NCI-H2227 treated with DMSO at 0.1 percent for 48 hours (cell line): Measurements from ENCODE around the gene PCBD2.

Source experiments
- DNase-seq: peaks from one replicate; lab custom pipeline; 2025; lab: John Stamatoyannopoulos, UW

Gene PCBD2

DNA sequence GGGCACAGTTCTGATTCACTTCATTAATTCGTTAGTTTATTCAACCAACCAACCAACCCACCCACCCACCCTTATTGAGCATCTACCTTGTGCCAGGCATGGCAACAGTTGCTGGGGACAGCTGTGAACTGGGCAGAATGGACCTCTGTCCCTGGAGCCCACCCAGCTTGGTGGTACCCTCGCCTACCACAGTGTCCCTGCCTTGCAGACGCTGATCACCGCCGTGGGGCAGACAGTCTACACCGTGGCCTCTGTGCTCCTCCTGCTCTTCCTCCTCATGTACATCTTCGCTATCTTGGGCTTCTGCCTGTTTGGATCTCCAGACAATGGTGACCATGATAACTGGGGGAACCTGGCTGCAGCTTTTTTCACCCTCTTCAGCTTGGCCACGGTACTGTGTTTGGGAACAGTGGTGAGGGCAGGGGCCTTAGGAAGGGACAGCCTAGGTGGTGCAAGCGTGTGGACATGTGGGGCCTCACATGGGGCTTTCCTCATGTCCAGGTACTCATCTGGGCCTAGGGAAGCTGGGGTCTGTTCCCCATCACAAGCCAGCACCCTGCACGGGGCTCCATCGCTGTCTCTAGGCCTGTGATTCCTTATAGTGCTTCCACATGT, 102.9 kb downstream of the PCBD2 start:
- DNase-seq: no peak

DNA sequence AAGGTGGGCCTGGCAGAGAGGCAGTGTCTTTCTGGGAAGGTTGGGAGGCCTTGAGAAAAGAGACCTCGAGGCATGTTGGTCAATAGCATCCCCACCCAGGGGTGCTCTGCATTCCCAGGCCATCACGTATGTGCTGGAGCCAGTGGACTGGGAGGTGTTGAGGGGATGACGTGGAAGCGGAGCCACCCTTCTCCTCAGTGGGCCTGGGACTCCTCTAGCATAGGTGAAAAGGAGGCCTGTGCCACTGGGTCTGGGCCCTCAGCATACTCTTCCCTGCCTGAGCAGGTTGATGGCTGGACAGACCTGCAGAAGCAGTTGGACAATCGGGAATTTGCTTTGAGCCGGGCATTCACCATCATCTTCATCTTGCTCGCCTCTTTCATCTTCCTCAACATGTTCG, 103.6 kb downstream of the PCBD2 start:
- no peak for DNase-seq

- DNase-seq: no peak
Observed at GRCh38 chr5:135008981-135009735, 104.2 kb downstream of the PCBD2 start.

GRCh38 chr5:135009736-135010501, 105.0 kb downstream of the PCBD2 start:
- DNase-seq: no peak

DNA sequence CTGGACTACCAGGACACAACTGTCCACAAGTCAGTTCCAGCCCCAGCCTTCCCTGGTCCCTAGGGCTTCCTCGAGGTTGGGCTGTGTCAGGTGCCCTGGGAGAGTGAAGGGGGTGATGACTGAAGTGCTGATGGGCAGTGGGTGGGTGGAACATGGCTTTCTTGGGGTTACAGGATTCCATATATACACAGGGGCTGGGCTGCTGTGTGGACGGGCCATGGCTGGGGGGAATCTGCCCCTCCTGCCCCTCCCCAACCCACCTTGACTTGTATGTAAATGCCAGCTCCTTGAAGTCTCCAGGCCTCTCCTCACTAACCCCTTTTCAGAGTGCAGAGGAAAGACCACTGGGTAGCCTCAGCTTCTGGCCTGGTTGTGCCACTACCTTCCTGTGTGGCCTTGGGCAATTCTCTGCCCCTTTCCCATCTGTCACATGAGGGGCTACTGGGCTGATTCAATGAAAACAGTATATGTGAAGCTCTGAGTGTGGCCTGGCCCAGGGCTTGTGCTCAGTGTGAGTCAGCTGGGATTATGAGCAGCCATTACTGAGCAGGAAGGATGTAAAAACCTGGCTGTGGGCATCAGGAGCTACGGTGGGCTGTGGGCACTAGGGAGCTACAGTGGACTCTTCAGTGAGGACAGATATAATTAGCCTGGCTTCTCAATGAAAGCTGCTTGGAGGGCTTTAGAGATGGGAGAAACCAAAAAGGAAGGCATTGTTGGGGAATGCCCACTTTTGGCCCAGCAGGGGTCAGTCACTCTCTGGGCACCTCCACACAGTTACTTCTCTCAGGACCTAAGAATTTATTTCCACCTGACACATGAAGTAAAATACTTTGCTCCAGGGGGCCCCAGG, 105.8 kb downstream of the PCBD2 start:
- DNase-seq: no peak

- DNase-seq: no peak
Observed at GRCh38 chr5:135011355-135012032, 106.6 kb downstream of the PCBD2 start.

GRCh38 chr5:135012033-135012588, 107.2 kb downstream of the PCBD2 start:
- no peak for DNase-seq
